ENCODE data around the gene TNNI3K.

TNNI3K gene

GRCh38 chr1:74245168-74245772 lies 10.1 kb downstream of the TNNI3K start:
- TF ChIP-seq GATA3 (IDR thresholded peaks at IDR 0.05; ENCODE audit: low read depth, low read length) (no peak), GATA2 (IDR thresholded peaks at IDR 0.05; ENCODE audit: low read depth, low read length) (no peak)

GRCh38 chr1:74246315-74246714 lies 11.1 kb downstream of the TNNI3K start:
- TF ChIP-seq GATA2 (IDR thresholded peaks at IDR 0.05; ENCODE audit: low read depth, low read length), result no peak
- TF ChIP-seq GATA3 (IDR thresholded peaks at IDR 0.05; ENCODE audit: low read depth, low read length), result no peak

GRCh38 chr1:74247881-74248528 lies 12.8 kb downstream of the TNNI3K start:
- TF ChIP-seq GATA3 (IDR thresholded peaks at IDR 0.05; ENCODE audit: low read depth, low read length), result no peak
- no peak for TF ChIP-seq GATA2 (IDR thresholded peaks at IDR 0.05; ENCODE audit: low read depth, low read length)

GRCh38 chr1:74266001-74266400 lies 30.8 kb downstream of the TNNI3K start:
- no peak for TF ChIP-seq GATA3 (IDR thresholded peaks at IDR 0.05; ENCODE audit: low read depth, low read length)
- no peak for TF ChIP-seq GATA2 (IDR thresholded peaks at IDR 0.05; ENCODE audit: low read depth, low read length)

GRCh38 chr1:74271503-74271902 lies 36.3 kb downstream of the TNNI3K start:
- TF ChIP-seq GATA2 (IDR thresholded peaks at IDR 0.05; ENCODE audit: low read depth, low read length) (no peak), GATA3 (IDR thresholded peaks at IDR 0.05; ENCODE audit: low read depth, low read length) (no peak)

- TF ChIP-seq GATA3 (IDR thresholded peaks at IDR 0.05; ENCODE audit: low read depth, low read length), result no peak
- no peak for TF ChIP-seq GATA2 (IDR thresholded peaks at IDR 0.05; ENCODE audit: low read depth, low read length)
Observed at GRCh38 chr1:74280642-74281396, 45.6 kb downstream of the TNNI3K start.

GRCh38 chr1:74286414-74286813 lies 51.2 kb downstream of the TNNI3K start:
- TF ChIP-seq GATA2 (IDR thresholded peaks at IDR 0.05; ENCODE audit: low read depth, low read length) (no peak), GATA3 (IDR thresholded peaks at IDR 0.05; ENCODE audit: low read depth, low read length) (no peak)

GRCh38 chr1:74314438-74314837 lies 79.3 kb downstream of the TNNI3K start:
- TF ChIP-seq GATA3 (IDR thresholded peaks at IDR 0.05; ENCODE audit: low read depth, low read length) (no peak), GATA2 (IDR thresholded peaks at IDR 0.05; ENCODE audit: low read depth, low read length) (no peak)

GRCh38 chr1:74316302-74316701 lies 81.1 kb downstream of the TNNI3K start:
- TF ChIP-seq GATA2 (IDR thresholded peaks at IDR 0.05; ENCODE audit: low read depth, low read length), result no peak

- no peak for TF ChIP-seq GATA3 (IDR thresholded peaks at IDR 0.05; ENCODE audit: low read depth, low read length)
- TF ChIP-seq GATA2 (IDR thresholded peaks at IDR 0.05; ENCODE audit: low read depth, low read length), result no peak
Observed at GRCh38 chr1:74317663-74318062, 82.5 kb downstream of the TNNI3K start.

- TF ChIP-seq GATA3 (IDR thresholded peaks at IDR 0.05; ENCODE audit: low read depth, low read length) (no peak), GATA2 (IDR thresholded peaks at IDR 0.05; ENCODE audit: low read depth, low read length) (no peak)
Observed at GRCh38 chr1:74323937-74324473, 88.8 kb downstream of the TNNI3K start.

GRCh38 chr1:74324684-74325448 lies 89.7 kb downstream of the TNNI3K start:
- TF ChIP-seq GATA2 (IDR thresholded peaks at IDR 0.05; ENCODE audit: low read depth, low read length) (no peak), GATA3 (IDR thresholded peaks at IDR 0.05; ENCODE audit: low read depth, low read length) (no peak)

GRCh38 chr1:74328851-74329250 lies 93.7 kb downstream of the TNNI3K start:
- TF ChIP-seq GATA3 (IDR thresholded peaks at IDR 0.05; ENCODE audit: low read depth, low read length) (no peak), GATA2 (IDR thresholded peaks at IDR 0.05; ENCODE audit: low read depth, low read length) (no peak)

GRCh38 chr1:74333244-74333643 lies 98.1 kb downstream of the TNNI3K start:
- TF ChIP-seq GATA3 (IDR thresholded peaks at IDR 0.05; ENCODE audit: low read depth, low read length) (no peak), GATA2 (IDR thresholded peaks at IDR 0.05; ENCODE audit: low read depth, low read length) (no peak)

All from SH-SY5Y (cell line).